Activated CD8-positive, alpha-beta memory T cell treated with anti-CD3 and anti-CD28 coated beads, Interleukin-2, amount 50 U/mL, for 1 hour (primary cell): ENCODE results near the gene LRRC8B.
"Not testable (repeated sequence)": the region's sequence is repeated elsewhere in the genome, so short reads cannot be mapped to it uniquely, and the experiment has no call there.

Experiments used
- DNase-seq: peaks from one replicate; pipeline ENCODE4 v3.0.0-alpha.2; 2020; ENCODE audit errors: extremely low read depth

Gene LRRC8B

GRCh38 chr1:89584211-89584610 is 59.6 kb downstream of the LRRC8B start:
- DNase-seq: no peak

GRCh38 chr1:89584781-89585180 is 60.2 kb downstream of the LRRC8B start:
- DNase-seq: no peak

- DNase-seq: no peak
Observed at GRCh38 chr1:89587729-89588161, 63.1 kb downstream of the LRRC8B start.

- DNase-seq: no peak
Observed at GRCh38 chr1:89588480-89588879, 63.9 kb downstream of the LRRC8B start.

- no peak for DNase-seq
Observed at GRCh38 chr1:89589515-89589914, 64.9 kb downstream of the LRRC8B start.

GRCh38 chr1:89590341-89591080 is 65.9 kb downstream of the LRRC8B start:
- DNase-seq: no peak

- not testable (repeated sequence) for DNase-seq
Observed at GRCh38 chr1:89592861-89593302, 68.3 kb downstream of the LRRC8B start.

GRCh38 chr1:89594096-89594740 is 69.6 kb downstream of the LRRC8B start:
- no peak for DNase-seq

- DNase-seq: no peak
Observed at GRCh38 chr1:89596698-89597097, 72.1 kb downstream of the LRRC8B start.

GRCh38 chr1:89598450-89599331 is 74.1 kb downstream of the LRRC8B start:
- DNase-seq: no peak

GRCh38 chr1:89599332-89599630 is 74.7 kb downstream of the LRRC8B start:
- no peak for DNase-seq

GRCh38 chr1:89600451-89601224 is 76.0 kb downstream of the LRRC8B start:
- no peak for DNase-seq

GRCh38 chr1:89602871-89603404 is 78.3 kb downstream of the LRRC8B start:
- DNase-seq: no peak

GRCh38 chr1:89603651-89604413 is 79.2 kb downstream of the LRRC8B start:
- DNase-seq: no peak

GRCh38 chr1:89604414-89604735 is 79.7 kb downstream of the LRRC8B start:
- DNase-seq: no peak

GRCh38 chr1:89605692-89606091 is 81.1 kb downstream of the LRRC8B start:
- DNase-seq: no peak

- no peak for DNase-seq
Observed at GRCh38 chr1:89606227-89606980, 81.8 kb downstream of the LRRC8B start.

- no peak for DNase-seq
Observed at GRCh38 chr1:89607156-89607555, 82.5 kb downstream of the LRRC8B start.

GRCh38 chr1:89607586-89608318 is 83.1 kb downstream of the LRRC8B start:
- no peak for DNase-seq
